HG02938 (cell line): ENCODE results near the gene BCAP29.

Experiments used
- ATAC-seq: cut with Tn5 transposase; IDR thresholded peaks from one replicate; pipeline ENCODE4 v1.9.1; 2021; ENCODE audit warnings: mild to moderate bottlenecking, moderate library complexity; ENCODE audit not compliant: unreplicated experiment

Gene BCAP29

GRCh38 chr7:107581387-107582013, 1.5 kb downstream of the BCAP29 start:
- ATAC-seq, result no peak

GRCh38 chr7:107582875-107583274, 2.8 kb downstream of the BCAP29 start:
- no peak for ATAC-seq

- no peak for ATAC-seq
These were observed 4.7 kb downstream of the BCAP29 start for GRCh38 chr7:107584716-107585115.

- ATAC-seq, result no peak
These were observed 8.6 kb downstream of the BCAP29 start for GRCh38 chr7:107588529-107589130.

GRCh38 chr7:107591421-107591820, 11.4 kb downstream of the BCAP29 start:
- ATAC-seq, result no peak

GRCh38 chr7:107592361-107593024, 12.4 kb downstream of the BCAP29 start:
- no peak for ATAC-seq

- ATAC-seq, result no peak
These were observed 13.0 kb downstream of the BCAP29 start for GRCh38 chr7:107593025-107593410.

- no peak for ATAC-seq
These were observed 15.1 kb downstream of the BCAP29 start for GRCh38 chr7:107594961-107595737.

- no peak for ATAC-seq
These were observed 17.0 kb downstream of the BCAP29 start for GRCh38 chr7:107596881-107597581.

GRCh38 chr7:107597582-107597916, 17.5 kb downstream of the BCAP29 start:
- ATAC-seq, result no peak

GRCh38 chr7:107597953-107598352, 17.9 kb downstream of the BCAP29 start:
- no peak for ATAC-seq

GRCh38 chr7:107599262-107599661, 19.2 kb downstream of the BCAP29 start:
- no peak for ATAC-seq

- ATAC-seq, result no peak
These were observed 20.8 kb downstream of the BCAP29 start for GRCh38 chr7:107600816-107601215.

- no peak for ATAC-seq
These were observed 25.3 kb downstream of the BCAP29 start for GRCh38 chr7:107605218-107605815.

GRCh38 chr7:107606303-107606702, 26.3 kb downstream of the BCAP29 start:
- ATAC-seq, result no peak

- no peak for ATAC-seq
These were observed 29.8 kb downstream of the BCAP29 start for GRCh38 chr7:107609811-107610261.

GRCh38 chr7:107610323-107610722, 30.3 kb downstream of the BCAP29 start:
- no peak for ATAC-seq

GRCh38 chr7:107613439-107613838, 33.4 kb downstream of the BCAP29 start:
- no peak for ATAC-seq

- ATAC-seq, result no peak
These were observed 33.9 kb downstream of the BCAP29 start for GRCh38 chr7:107613948-107614347.

GRCh38 chr7:107614425-107614824, 34.4 kb downstream of the BCAP29 start:
- no peak for ATAC-seq
